Mesendoderm (in vitro differentiated cells): Measurements from ENCODE around the gene CCSAP.
"Not testable (repeated sequence)": the region's sequence is repeated elsewhere in the genome, so short reads cannot be mapped to it uniquely, and the experiment has no call there.

ENCODE experiments used
- DNase-seq: peaks from one replicate; pipeline ENCODE4 v3.0.0; 2013
- H2AK5ac ChIP-seq: 2 replicates; pipeline ENCODE4 v1.6.1; 2013; ENCODE audit warnings: low read length, inconsistent platforms
- H2BK120ac ChIP-seq: 2 replicates; pipeline ENCODE4 v1.6.1; 2013; ENCODE audit warnings: low read depth, mild to moderate bottlenecking, low read length, moderate library complexity, mixed read lengths
- H2BK15ac ChIP-seq: replicated peaks from 2 replicates; pipeline ENCODE4 v1.6.1; 2013; ENCODE audit warnings: low read depth, mild to moderate bottlenecking, moderate library complexity
- H2BK5ac ChIP-seq: 2 replicates; pipeline ENCODE4 v1.6.1; 2013; ENCODE audit warnings: low read length, inconsistent platforms
- H3K18ac ChIP-seq: 2 replicates; pipeline ENCODE4 v1.6.1; 2013; ENCODE audit warnings: mild to moderate bottlenecking, low read length, mixed read lengths
- H3K23ac ChIP-seq: one replicate; pipeline ENCODE4 v1.6.1; 2013; ENCODE audit warnings: low read length
- H3K27ac ChIP-seq: 2 replicates; pipeline ENCODE4 v1.5.1; 2013; ENCODE audit warnings: low read depth, mild to moderate bottlenecking, inconsistent platforms, low read length, moderate library complexity
- H3K27me3 ChIP-seq: 2 replicates; pipeline ENCODE4 v1.6.1; 2013; ENCODE audit warnings: low read length, control low read depth, mild to moderate bottlenecking, inconsistent platforms; ENCODE audit not compliant: insufficient read depth, poor library complexity
- H3K36me3 ChIP-seq: 2 replicates; pipeline ENCODE4 v1.6.1; 2013; ENCODE audit warnings: low read length, inconsistent platforms; ENCODE audit not compliant: control insufficient read depth, insufficient read depth
- H3K4ac ChIP-seq: one replicate; pipeline ENCODE4 v1.6.1; 2013; ENCODE audit warnings: low read depth, mild to moderate bottlenecking, low read length, moderate library complexity
- H3K4me1 ChIP-seq: 2 replicates; pipeline ENCODE4 v1.6.1; 2013; ENCODE audit warnings: low read depth, low read length, inconsistent platforms; ENCODE audit not compliant: control insufficient read depth
- H3K4me2 ChIP-seq: 2 replicates; pipeline ENCODE4 v1.6.1; 2013; ENCODE audit warnings: low read length
- H3K4me3 ChIP-seq: 2 replicates; pipeline ENCODE4 v1.5.1; 2013; ENCODE audit warnings: mild to moderate bottlenecking, low read length
- H3K56ac ChIP-seq: one replicate; pipeline ENCODE4 v1.6.1; 2013; ENCODE audit warnings: low read length
- H3K79me1 ChIP-seq: 2 replicates; pipeline ENCODE4 v1.6.1; 2013; ENCODE audit warnings: low read length, inconsistent platforms
- H3K79me2 ChIP-seq: 2 replicates; pipeline ENCODE4 v1.6.1; 2013; ENCODE audit warnings: mild to moderate bottlenecking, low read length; ENCODE audit not compliant: control insufficient read depth, insufficient read depth
- H3K9ac ChIP-seq: 2 replicates; pipeline ENCODE4 v1.6.1; 2013; ENCODE audit warnings: low read length, inconsistent platforms
- H4K5ac ChIP-seq: one replicate; pipeline ENCODE4 v1.6.1; 2013; ENCODE audit warnings: low read length
- H4K8ac ChIP-seq: one replicate; pipeline ENCODE4 v1.6.1; 2013; ENCODE audit warnings: low read depth, mild to moderate bottlenecking, control low read depth, low read length, moderate library complexity
- WGBS: extraction: QIAGEN DNeasy Blood & Tissue Kit; methylation state at CpG from one replicate; pipeline ENCODE4 v1.1.7; 2013; ENCODE audit warnings: low lambda C conversion rate, missing lambda C conversion rate; ENCODE audit not compliant: insufficient coverage; ENCODE audit errors: extremely low coverage; 5-methylcytosine and 5-hydroxymethylcytosine counted together

The CCSAP gene

DNA sequence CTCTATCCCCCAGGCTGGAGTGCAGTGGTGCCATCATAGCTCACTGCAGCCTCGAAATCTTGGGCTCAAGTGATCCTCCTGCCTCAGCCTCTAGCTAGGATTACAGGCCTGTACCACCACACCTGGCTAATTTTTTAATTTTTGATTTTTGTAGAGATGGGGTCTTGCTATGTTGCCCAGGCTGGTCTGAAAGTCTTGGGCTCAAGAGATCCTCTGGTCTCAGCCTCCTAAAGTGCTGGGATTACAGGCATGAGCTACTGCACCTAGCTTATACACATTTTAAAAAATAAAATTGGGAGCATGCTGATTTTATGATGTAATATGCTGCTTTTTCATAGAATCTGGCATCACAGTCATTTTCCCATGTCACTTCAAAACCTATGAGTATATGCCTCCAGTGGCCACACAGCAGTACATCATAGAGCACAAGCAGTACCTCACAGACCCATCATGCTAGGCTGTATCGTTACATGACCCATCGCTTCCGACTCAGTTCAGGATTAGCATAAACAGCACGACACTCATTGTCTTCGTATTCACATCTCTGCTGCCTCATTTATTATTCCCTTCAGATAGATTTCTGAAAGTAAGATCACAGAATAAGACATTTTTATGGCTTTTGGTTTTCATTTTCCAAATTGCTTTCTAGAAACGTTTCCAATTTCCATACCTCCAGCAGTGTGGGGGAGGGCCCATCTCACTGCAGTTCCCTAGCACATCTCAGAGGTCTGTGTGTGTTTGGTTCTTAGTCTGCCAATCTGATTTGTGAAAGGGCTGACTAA lies 35.9 kb upstream of the CCSAP start:
- Histone ChIP-seq H2AK5ac (no peak overlapping the region), H3K18ac (no peak overlapping the region), H3K4me2 (no peak overlapping the region), H4K5ac (no peak overlapping the region), H3K4ac (no peak overlapping the region), H3K79me2 (no peaks in the 10 kb centered on the region), H3K4me1 (peaks cover 10% of the 10 kb centered on the region), H3K79me1 (no peaks in the 10 kb centered on the region), H2BK120ac (no peak overlapping the region), H3K36me3 (no peaks in the 10 kb centered on the region), H3K9ac (no peak overlapping the region), H3K27me3 (no peaks in the 10 kb centered on the region), H3K56ac (no peak overlapping the region), H3K23ac (no peak overlapping the region), H3K4me3 (no peak overlapping the region), H4K8ac (no peak overlapping the region), H3K27ac (no peak overlapping the region), H2BK5ac (no peak overlapping the region), H2BK15ac (no peak overlapping the region)
- DNase-seq: peak; percentile 69
- no CpG with 5 or more reads among the region's 7 CpGs for WGBS

DNA sequence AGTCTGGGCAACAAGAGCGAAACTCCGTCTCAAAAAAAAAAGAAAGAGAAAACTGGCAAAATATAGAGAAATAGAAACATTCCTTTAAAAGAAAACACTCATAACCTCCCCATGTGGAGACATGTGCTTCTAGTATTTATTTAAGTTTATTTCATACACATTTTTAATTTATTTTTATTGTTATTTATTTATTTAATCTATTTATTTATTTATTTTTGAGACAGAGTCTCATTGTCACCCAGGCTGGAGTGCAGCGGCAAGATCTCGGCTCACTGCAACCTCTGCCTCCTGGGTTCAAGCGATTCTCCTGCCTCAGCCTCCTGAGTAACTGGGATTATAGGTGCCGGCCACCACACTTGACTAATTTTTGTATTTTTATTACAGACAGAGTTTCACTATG lies 35.2 kb upstream of the CCSAP start:
- H3K27ac ChIP-seq, H4K5ac ChIP-seq, H3K79me2 ChIP-seq, H3K79me1 ChIP-seq, H2AK5ac ChIP-seq, H2BK120ac ChIP-seq, H3K9ac ChIP-seq, H3K18ac ChIP-seq, H4K8ac ChIP-seq, H3K36me3 ChIP-seq, H3K4ac ChIP-seq, DNase-seq, H2BK5ac ChIP-seq, H3K4me2 ChIP-seq, H3K4me3 ChIP-seq, H3K23ac ChIP-seq, H2BK15ac ChIP-seq, H3K27me3 ChIP-seq, H3K56ac ChIP-seq: not testable (repeated sequence)
- WGBS: no CpG with 5 or more reads among the region's 6 CpGs
- H3K4me1 ChIP-seq: peaks cover 10% of the 10 kb centered on the region

GRCh38 chr1:229377429-229377828 lies 34.6 kb upstream of the CCSAP start:
- Histone ChIP-seq H4K5ac (no peak overlapping the region), H4K8ac (no peak overlapping the region), H3K9ac (no peak overlapping the region), H2BK5ac (no peak overlapping the region), H3K23ac (no peak overlapping the region), H3K27me3 (no peaks in the 10 kb centered on the region), H3K18ac (no peak overlapping the region), H3K79me2 (no peaks in the 10 kb centered on the region), H2BK15ac (no peak overlapping the region), H3K4me2 (no peak overlapping the region), H3K4me1 (peaks cover 10% of the 10 kb centered on the region), H3K79me1 (no peaks in the 10 kb centered on the region), H2BK120ac (no peak overlapping the region), H3K27ac (no peak overlapping the region), H3K36me3 (no peaks in the 10 kb centered on the region), H3K4me3 (no peak overlapping the region), H3K4ac (no peak overlapping the region), H2AK5ac (no peak overlapping the region), H3K56ac (no peak overlapping the region)
- no peak for DNase-seq
- no CpG with 5 or more reads among the region's 10 CpGs for WGBS

- Histone ChIP-seq H3K4me3 (no peak overlapping the region), H3K56ac (no peak overlapping the region), H3K27me3 (no peaks in the 10 kb centered on the region), H2BK15ac (no peak overlapping the region), H3K79me1 (no peaks in the 10 kb centered on the region), H2BK5ac (no peak overlapping the region), H4K5ac (no peak overlapping the region), H4K8ac (no peak overlapping the region), H3K4ac (no peak overlapping the region), H2BK120ac (no peak overlapping the region), H3K79me2 (no peaks in the 10 kb centered on the region), H3K36me3 (no peaks in the 10 kb centered on the region), H2AK5ac (no peak overlapping the region), H3K18ac (no peak overlapping the region), H3K4me2 (no peak overlapping the region), H3K23ac (no peak overlapping the region), H3K9ac (no peak overlapping the region), H3K4me1 (peaks cover 10% of the 10 kb centered on the region), H3K27ac (no peak overlapping the region)
- no peak for DNase-seq
- WGBS: no CpG with 5 or more reads among the region's 6 CpGs
These were observed 33.7 kb upstream of the CCSAP start for GRCh38 chr1:229376521-229376920.

GRCh38 chr1:229374485-229374884 lies 31.6 kb upstream of the CCSAP start:
- no peak overlapping the region for H2BK120ac ChIP-seq
- H3K27ac ChIP-seq: no peak overlapping the region
- no peak overlapping the region for H4K5ac ChIP-seq
- no peak overlapping the region for H2BK5ac ChIP-seq
- no peak overlapping the region for H3K23ac ChIP-seq
- DNase-seq: no peak
- no peak overlapping the region for H3K4me2 ChIP-seq
- no peaks in the 10 kb centered on the region for H3K4me1 ChIP-seq
- H3K4ac ChIP-seq: no peak overlapping the region
- no peaks in the 10 kb centered on the region for H3K79me2 ChIP-seq
- no peak overlapping the region for H3K9ac ChIP-seq
- H2AK5ac ChIP-seq: no peak overlapping the region
- no peak overlapping the region for H3K56ac ChIP-seq
- H4K8ac ChIP-seq: no peak overlapping the region
- no peak overlapping the region for H3K4me3 ChIP-seq
- no peaks in the 10 kb centered on the region for H3K79me1 ChIP-seq
- no peaks in the 10 kb centered on the region for H3K36me3 ChIP-seq
- H3K27me3 ChIP-seq: no peaks in the 10 kb centered on the region
- no peak overlapping the region for H3K18ac ChIP-seq
- WGBS: no CpG with 5 or more reads among the region's 8 CpGs
- H2BK15ac ChIP-seq: no peak overlapping the region

DNA sequence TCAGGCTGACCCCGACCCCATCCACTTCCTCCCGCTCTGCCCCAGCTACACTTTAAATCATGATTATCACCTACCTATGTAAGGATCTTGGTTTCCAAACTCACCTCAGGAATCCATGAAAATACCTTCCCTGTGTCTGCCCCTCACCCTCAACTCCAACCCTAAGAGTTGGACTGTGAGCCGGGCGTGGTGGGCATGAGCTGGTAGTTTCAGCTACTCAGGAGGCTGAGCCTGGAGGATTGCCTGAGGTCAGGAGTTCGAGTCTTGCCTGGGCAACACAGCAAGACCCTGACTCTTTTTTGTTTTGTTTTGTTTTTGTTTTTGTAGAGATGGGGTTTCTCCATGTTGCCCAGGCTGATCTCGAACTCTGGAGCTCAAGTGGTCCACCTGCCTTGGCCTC lies 30.5 kb upstream of the CCSAP start:
- no peak overlapping the region for H3K23ac ChIP-seq
- no peak overlapping the region for H2BK15ac ChIP-seq
- no peak overlapping the region for H3K18ac ChIP-seq
- H3K79me2 ChIP-seq: no peaks in the 10 kb centered on the region
- no peak overlapping the region for H2AK5ac ChIP-seq
- no peak overlapping the region for H4K5ac ChIP-seq
- no peaks in the 10 kb centered on the region for H3K79me1 ChIP-seq
- H3K4me3 ChIP-seq: no peak overlapping the region
- no peaks in the 10 kb centered on the region for H3K27me3 ChIP-seq
- no peak overlapping the region for H3K4ac ChIP-seq
- no peak overlapping the region for H3K9ac ChIP-seq
- no peak overlapping the region for H4K8ac ChIP-seq
- no peak for DNase-seq
- no peak overlapping the region for H3K56ac ChIP-seq
- no peaks in the 10 kb centered on the region for H3K4me1 ChIP-seq
- no CpG with 5 or more reads among the region's 6 CpGs for WGBS
- no peak overlapping the region for H3K4me2 ChIP-seq
- no peak overlapping the region for H2BK120ac ChIP-seq
- no peak overlapping the region for H3K27ac ChIP-seq
- no peak overlapping the region for H2BK5ac ChIP-seq
- H3K36me3 ChIP-seq: no peaks in the 10 kb centered on the region
